GM21723 (cell line): ENCODE measurements around the gene MAP3K19.
A peak's percentile ranks its signal among the peaks of the same experiment; 100 is the strongest.
"Not testable (repeated sequence)": the region's sequence is repeated elsewhere in the genome, so short reads cannot be mapped to it uniquely, and the experiment has no call there.

Experiments used
- ATAC-seq: cut with Tn5 transposase; IDR thresholded peaks from one replicate; pipeline ENCODE4 v1.9.1; 2021; ENCODE audit warnings: mild to moderate bottlenecking, moderate library complexity; ENCODE audit not compliant: unreplicated experiment

The MAP3K19 gene

GRCh38 chr2:135052042-135052876, 5.0 kb upstream of the MAP3K19 start, which contains the start of gene RAB3GAP1:
TSS of gene RAB3GAP1 (plus strand) at chr2:135052292. CDS start at chr2:135052308, 16 bp downstream.
- peak; percentile 83 for ATAC-seq

GRCh38 chr2:135050684-135051083, 3.4 kb upstream of the MAP3K19 start:
- no peak for ATAC-seq

- no peak for ATAC-seq
Observed at GRCh38 chr2:135050132-135050531, 2.9 kb upstream of the MAP3K19 start.

- ATAC-seq, result no peak
Observed at GRCh38 chr2:135048122-135048521, 875 bp upstream of the MAP3K19 start.

- no peak for ATAC-seq
Observed at GRCh38 chr2:135043345-135043744, 3.9 kb downstream of the MAP3K19 start.

GRCh38 chr2:135037831-135038230, 9.4 kb downstream of the MAP3K19 start:
- ATAC-seq, result no peak

- ATAC-seq, result not testable (repeated sequence)
Observed at GRCh38 chr2:135033216-135033615, 14.0 kb downstream of the MAP3K19 start.

GRCh38 chr2:135030826-135031225, 16.4 kb downstream of the MAP3K19 start:
- ATAC-seq, result no peak

GRCh38 chr2:135029481-135030134, 17.6 kb downstream of the MAP3K19 start:
- no peak for ATAC-seq

- ATAC-seq, result no peak
Observed at GRCh38 chr2:135023886-135024485, 23.3 kb downstream of the MAP3K19 start.

- ATAC-seq, result no peak
Observed at GRCh38 chr2:135022952-135023880, 24.0 kb downstream of the MAP3K19 start.

GRCh38 chr2:135021618-135022017, 25.6 kb downstream of the MAP3K19 start:
- no peak for ATAC-seq

GRCh38 chr2:135011633-135012032, 35.6 kb downstream of the MAP3K19 start:
- ATAC-seq, result no peak

GRCh38 chr2:135010200-135010942, 36.9 kb downstream of the MAP3K19 start:
- ATAC-seq, result no peak

GRCh38 chr2:135009339-135009738, 37.9 kb downstream of the MAP3K19 start:
- no peak for ATAC-seq

- no peak for ATAC-seq
Observed at GRCh38 chr2:135005753-135006152, 41.5 kb downstream of the MAP3K19 start.

GRCh38 chr2:135004005-135004746, 43.1 kb downstream of the MAP3K19 start:
- peak; percentile 96 for ATAC-seq

- ATAC-seq, result no peak
Observed at GRCh38 chr2:135002836-135003235, 44.4 kb downstream of the MAP3K19 start.

GRCh38 chr2:134999521-134999920, 47.7 kb downstream of the MAP3K19 start:
- ATAC-seq, result no peak
